ENCODE measurements around the gene CD22.

Gene CD22

GRCh38 chr19:35388277-35389054, 59.5 kb downstream of the CD22 start:
- DNase-seq (ENCODE audit: low spot score): peak; percentile 11

GRCh38 chr19:35389192-35389861, 60.3 kb downstream of the CD22 start:
- DNase-seq (ENCODE audit: low spot score): peak; percentile 29

- DNase-seq (ENCODE audit: low spot score): no peak
Measured at GRCh38 chr19:35392742-35393715, 64.0 kb downstream of the CD22 start.

- no peak for DNase-seq (ENCODE audit: low spot score)
Measured at GRCh38 chr19:35395382-35396199, 66.6 kb downstream of the CD22 start.

- no peak for DNase-seq (ENCODE audit: low spot score)
Measured at GRCh38 chr19:35396240-35396885, 67.4 kb downstream of the CD22 start.
